HCT116 (cell line): ENCODE results near the gene INPP4A.

Experiments used
- POLR2A ChIP-seq: IDR thresholded peaks from 2 replicates; pipeline ENCODE4 v1.7.0; 2011; ENCODE audit warnings: borderline replicate concordance; ENCODE audit not compliant: insufficient read depth, insufficient read length; ENCODE audit errors: extremely low read depth
- YY1 ChIP-seq: IDR thresholded peaks from 2 replicates; pipeline ENCODE4 v1.6.1; 2011; ENCODE audit warnings: low read length, low read depth, moderate library complexity, mild to moderate bottlenecking; ENCODE audit not compliant: insufficient replicate concordance; ENCODE audit errors: extremely low read depth
- TF ChIP-seq, protein P1 (sequence below), 3 experiments: fragments of 200-600 bp in 1 of 3; sonication (generic) in 1 of 3; IDR thresholded peaks in 2 of 3; conservative IDR thresholded peaks in 1 of 3; 2 replicates each; pipeline ENCODE4 v1.5.1; 2012 to 2017; ENCODE audit warnings: low read depth in 2 of 3, low read length in 2 of 3, antibody characterized with exemption in 1 of 3, borderline replicate concordance in 1 of 3, control low read depth in 1 of 3, mild to moderate bottlenecking in 1 of 3, mixed read lengths in 1 of 3, mixed run types in 1 of 3, moderate library complexity in 1 of 3; ENCODE audit not compliant: insufficient read depth in 1 of 3

DNA sequence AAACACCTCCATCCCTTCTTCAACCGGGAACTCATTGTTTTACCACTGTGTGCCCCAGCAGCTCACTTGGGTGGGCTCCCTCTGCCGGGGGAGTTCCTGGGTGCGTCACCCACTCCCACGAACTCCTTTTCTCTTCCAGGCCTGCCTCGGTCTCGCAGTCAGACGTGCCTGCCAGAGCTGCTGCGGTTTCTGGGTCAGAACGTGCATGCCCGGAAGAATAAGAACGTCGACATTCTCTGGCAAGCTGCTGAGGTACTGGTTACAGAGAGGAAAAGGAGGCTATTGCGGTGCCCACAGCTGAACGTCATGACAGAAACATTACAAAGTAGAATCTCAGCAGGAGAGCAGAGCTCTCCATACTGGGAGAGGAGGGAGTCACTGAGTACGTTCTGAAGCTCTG lies 128.0 kb downstream of the INPP4A start:
- TF ChIP-seq YY1, result no peak
- TF ChIP-seq, protein P1, sequence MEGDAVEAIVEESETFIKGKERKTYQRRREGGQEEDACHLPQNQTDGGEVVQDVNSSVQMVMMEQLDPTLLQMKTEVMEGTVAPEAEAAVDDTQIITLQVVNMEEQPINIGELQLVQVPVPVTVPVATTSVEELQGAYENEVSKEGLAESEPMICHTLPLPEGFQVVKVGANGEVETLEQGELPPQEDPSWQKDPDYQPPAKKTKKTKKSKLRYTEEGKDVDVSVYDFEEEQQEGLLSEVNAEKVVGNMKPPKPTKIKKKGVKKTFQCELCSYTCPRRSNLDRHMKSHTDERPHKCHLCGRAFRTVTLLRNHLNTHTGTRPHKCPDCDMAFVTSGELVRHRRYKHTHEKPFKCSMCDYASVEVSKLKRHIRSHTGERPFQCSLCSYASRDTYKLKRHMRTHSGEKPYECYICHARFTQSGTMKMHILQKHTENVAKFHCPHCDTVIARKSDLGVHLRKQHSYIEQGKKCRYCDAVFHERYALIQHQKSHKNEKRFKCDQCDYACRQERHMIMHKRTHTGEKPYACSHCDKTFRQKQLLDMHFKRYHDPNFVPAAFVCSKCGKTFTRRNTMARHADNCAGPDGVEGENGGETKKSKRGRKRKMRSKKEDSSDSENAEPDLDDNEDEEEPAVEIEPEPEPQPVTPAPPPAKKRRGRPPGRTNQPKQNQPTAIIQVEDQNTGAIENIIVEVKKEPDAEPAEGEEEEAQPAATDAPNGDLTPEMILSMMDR (IDR thresholded peaks at IDR 0.05 in 2 of 3, conservative IDR thresholded peaks at IDR 0.05 in 1 of 3; ENCODE audit: borderline replicate concordance in 1 of 3, insufficient read depth in 1 of 3, low read depth in 2 of 3, low read length in 2 of 3), result no peak
- no peak for TF ChIP-seq POLR2A
